Measurements from ENCODE around the gene NPAS2.
A peak's percentile ranks its signal among the peaks of the same experiment; 100 is the strongest.

The NPAS2 gene

GRCh38 chr2:100884145-100884621 is 64.2 kb downstream of the NPAS2 start:
- no peak for DNase-seq (ENCODE audit: low spot score)

GRCh38 chr2:100886085-100886484 is 66.1 kb downstream of the NPAS2 start:
- DNase-seq (ENCODE audit: low spot score): no peak

DNA sequence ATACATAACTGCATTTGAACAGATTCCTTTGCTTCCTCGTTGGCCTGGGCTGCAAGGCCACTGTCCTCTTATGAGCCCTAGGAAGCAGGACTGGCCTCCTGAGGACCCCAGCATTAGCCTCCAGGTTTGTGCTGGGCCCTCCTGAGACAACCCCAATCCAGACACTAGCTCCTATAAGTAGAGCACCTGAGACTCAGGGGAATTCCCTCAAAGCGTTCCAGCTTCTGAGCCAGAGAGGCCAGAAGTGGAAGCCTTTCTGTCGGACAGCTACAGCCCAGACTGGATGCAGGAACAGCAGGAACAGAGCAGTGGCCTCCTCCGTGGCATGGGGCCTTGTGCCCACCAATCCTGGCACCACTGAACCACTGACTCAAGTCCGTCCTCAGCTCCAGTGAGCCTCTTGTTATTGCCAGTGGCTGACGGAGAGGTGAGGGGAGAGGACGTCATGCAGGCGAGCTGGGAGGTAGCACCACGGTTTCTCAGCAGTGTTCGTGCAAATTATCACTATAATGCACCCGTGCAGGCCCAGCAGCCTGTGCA is 67.2 kb downstream of the NPAS2 start:
- DNase-seq (ENCODE audit: low spot score): no peak

DNA sequence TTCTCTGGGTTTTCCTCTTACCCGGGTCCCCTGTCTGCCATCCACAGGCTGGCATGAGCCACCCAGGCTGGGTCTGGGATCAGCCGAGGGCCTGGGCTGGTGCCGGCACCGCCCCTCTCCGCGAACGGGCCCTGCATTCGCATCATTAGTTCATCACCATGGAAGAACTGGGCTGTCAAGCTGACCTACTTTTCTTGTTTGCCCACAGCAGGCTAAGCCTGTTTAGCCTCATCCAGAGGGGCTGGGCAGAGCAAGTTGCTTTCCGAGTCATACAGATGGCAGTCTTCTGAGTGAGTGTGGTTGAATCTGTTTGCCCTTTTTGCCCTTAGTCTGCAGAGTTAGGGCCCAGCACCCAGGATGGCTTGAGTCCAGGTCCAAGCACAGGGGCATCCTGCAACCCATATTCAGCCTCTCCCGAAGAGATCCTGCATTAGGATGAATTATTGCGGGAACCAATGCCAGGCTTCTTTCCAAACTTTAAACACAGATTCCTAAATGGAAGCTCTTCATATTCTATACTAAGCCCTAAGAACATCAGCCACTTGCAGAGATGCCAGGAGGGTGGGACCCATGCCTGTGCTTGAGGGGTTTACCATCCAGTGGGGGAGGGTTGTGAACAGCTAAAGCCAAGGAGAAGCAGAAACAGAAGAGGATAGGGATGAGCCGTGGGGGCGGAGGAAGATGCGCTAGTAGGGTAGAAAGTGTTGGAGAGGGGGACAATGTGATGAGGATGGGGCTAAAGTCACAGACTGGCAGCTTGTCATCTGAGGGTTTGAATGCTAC is 68.0 kb downstream of the NPAS2 start:
- no peak for DNase-seq (ENCODE audit: low spot score)

GRCh38 chr2:100888601-100889000 is 68.7 kb downstream of the NPAS2 start:
- no peak for DNase-seq (ENCODE audit: low spot score)

DNA sequence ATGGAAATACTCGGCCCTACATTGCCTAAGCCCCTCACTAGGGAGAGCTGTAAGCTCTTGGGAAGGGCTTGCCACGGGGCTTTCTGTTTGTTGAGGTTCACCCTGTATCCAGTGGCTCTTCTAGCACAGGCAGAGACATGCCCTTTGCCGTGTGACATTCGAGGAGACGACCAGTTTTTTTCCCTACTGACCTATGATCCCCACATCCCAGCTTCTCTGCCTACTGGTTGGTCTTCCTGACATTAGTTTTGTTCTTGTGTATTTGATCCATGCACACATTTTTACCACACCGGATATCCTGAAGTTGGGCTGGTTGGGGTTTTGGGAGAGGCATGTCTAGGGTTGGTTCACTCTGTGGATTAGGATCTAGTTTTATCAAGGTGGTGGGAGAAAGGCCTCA is 69.3 kb downstream of the NPAS2 start:
- no peak for DNase-seq (ENCODE audit: low spot score)

- DNase-seq (ENCODE audit: low spot score): no peak
Measured at GRCh38 chr2:100891906-100892642, 72.1 kb downstream of the NPAS2 start.

DNA sequence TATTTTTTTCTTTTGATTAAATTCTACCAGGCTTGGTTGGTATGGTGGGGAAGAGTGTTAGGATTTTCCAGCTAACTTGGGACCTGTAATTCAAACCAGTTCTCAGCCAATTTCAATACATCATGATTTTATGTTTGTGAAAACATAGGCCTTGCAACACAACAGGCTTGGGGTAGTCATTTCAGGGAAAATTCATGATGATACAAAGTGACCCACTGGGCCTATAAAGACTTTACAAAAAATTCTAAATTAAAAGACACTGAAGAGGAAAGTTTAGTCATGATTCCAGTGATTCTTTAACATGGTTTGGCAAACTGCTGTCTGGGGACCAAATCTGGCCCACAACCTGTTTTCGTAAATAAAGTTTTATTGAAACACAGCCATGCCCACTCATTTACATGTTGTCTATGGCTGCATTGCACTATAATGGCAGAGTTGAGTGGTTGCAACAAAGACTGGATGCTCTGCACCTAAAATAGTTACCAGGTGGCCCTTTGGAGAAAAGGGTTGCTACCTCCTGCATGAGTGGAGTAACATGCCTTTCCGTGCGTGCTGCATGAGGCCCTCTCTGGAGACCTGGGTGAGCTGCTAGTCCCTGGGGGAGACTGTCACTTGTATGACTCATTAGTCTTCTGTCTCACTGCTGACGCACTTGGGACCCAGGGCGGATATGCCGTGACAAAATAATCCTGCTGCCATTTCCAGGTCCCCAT is 73.6 kb downstream of the NPAS2 start:
- no peak for DNase-seq (ENCODE audit: low spot score)

DNA sequence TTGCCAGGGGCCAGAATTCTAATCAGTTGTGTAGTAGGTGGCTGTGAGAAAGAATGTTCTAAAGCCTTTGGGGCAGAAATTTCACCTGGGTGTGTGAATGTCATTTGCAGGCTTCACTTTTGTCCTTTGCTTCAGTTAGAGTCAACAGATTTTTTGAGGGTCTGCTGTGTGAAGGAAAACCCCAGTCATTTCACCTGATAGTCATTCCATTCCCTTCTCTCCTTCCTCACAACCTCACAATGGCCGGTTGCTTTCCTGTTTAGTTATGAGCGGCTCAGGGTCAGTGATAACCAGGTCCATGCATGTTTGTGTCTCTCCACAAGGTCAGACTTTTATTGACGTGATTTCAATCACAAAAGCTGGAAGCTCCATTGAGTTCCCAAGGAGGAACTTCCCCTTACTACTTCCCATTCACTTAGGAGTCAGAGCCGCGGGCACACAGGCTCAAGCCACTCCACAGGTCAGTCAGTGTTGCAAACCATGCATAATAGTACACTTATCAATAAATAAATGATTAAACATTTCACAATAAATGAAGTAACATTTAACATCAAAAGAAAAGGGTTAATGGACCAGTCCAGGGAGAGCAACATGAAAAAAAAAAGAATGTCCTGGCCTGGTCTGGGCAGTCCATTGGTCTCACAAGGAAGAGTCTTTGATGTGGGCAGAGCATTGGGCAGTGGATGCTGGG is 74.3 kb downstream of the NPAS2 start:
- no peak for DNase-seq (ENCODE audit: low spot score)

DNA sequence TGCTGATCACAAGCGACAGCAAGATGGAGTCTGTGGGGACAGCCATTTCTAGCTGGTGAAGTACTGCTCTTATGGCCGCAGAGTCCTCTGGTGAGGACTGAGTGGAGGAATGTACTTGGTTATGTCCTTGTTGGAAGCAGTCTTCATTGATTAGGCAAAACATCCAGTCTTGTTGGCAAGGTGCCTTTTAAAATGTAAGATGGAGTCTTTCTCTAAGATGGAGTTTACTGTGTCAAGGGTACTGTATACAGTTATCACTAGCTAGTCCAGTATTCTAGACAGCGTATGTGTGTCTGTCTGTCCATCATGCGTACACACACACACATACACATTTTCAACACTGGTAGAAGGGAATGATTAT is 74.8 kb downstream of the NPAS2 start:
- no peak for DNase-seq (ENCODE audit: low spot score)

- peak; percentile 52 for DNase-seq (ENCODE audit: low spot score)
Measured at GRCh38 chr2:100895402-100895801, 75.5 kb downstream of the NPAS2 start.

DNA sequence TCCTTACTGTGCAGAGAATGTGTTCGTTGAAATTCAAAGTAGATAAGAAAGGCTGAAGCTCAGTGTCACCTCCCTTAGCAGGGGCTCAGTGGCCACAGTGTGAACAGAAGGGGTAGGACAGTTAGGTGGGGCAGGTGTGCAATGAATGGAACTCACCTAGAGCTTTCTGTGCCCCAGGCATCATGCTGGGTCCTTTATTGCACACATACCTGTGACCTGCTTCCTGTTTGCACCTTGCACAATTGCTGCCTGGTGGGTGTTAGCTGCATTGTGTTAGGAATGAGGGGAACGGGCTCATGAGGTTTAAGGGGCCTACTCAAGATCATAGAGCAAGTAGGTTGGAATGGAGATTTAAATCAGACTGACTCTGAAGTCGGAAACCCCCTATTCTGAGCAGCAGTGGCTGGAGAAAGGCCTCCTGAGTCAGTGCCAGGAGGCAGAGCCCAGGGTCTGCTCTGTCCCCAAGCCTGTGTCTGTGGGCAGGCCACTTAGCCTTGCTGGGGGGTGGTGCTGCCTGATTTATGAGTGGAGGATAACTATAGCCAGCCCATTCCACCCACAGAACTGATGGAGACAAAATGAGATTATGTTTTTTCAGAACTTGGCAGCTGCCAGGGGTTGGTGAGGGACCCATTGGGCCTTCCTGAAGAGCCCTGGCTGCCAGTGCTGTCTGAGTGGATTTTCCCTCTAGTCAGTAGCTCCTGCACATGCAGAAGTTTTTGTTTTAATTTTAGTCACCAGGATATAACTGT is 76.2 kb downstream of the NPAS2 start:
- DNase-seq (ENCODE audit: low spot score): no peak

DNA sequence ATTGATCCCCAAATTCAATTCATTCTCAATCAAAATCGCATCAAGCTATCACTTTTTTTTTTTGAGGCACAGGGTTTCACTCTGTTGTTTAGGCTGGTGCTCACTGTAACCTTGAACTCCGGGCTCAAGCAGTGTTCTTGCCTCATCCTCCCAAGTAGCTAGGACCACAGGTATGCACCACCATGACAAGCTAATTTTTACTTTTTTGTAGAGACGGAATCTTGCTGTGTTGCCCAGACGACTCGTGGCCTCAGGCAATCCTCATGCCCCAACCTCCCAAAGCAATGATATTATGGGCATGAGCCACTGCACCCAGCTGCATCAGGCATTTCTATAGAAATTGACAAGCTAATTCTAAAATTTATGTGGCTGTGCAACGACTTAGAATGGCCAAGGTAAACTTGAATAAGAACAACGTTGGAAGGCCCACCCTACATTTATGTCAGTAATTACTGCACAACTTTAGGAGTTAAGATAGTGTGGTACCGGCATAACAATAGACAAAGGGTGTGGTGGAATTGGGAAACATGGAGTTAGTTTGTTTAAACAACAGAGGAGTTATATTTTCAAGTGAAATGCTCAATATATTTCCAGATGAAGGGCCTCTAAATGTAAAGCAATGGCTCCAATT is 78.2 kb downstream of the NPAS2 start:
- DNase-seq (ENCODE audit: low spot score): no peak

- no peak for DNase-seq (ENCODE audit: low spot score)
Measured at GRCh38 chr2:100900156-100900795, 80.3 kb downstream of the NPAS2 start.

GRCh38 chr2:100902817-100903405 is 83.0 kb downstream of the NPAS2 start:
- DNase-seq (ENCODE audit: low spot score): no peak

DNA sequence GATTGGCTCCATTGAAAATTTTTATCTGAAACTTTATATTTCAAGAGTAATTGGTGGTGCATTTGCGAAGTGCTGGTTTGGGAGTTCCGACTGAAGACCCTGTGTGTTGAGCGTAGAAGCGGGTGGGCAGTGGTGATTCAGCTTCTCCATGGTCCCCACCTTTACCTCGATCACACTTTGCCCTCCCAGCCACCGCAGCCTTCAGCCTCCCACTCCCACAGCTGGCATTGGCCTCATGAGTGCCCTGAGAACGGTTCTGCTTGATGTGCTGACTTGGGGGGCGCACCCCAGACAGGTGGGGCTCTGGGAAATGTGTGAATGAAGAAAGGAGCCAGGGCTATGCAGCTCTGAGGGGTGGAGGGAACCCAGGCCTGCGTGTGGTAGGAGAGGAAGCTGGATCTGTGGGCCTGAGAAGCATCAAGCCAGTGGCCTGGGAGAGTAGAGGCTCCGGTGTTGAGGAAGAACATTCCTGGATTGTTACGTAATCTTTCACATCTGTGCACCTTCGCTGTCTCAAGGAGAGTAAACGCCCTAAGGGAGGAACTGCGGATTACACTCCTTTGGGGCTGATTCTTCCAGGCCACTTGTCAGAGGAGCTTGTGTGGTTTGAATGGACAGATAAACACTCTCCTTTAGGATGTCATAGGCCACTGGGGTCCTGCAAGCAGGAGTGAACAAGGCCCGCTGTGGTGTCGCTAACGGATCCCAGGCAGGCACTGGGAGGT is 83.8 kb downstream of the NPAS2 start:
- DNase-seq (ENCODE audit: low spot score): no peak

GRCh38 chr2:100905132-100905805 is 85.3 kb downstream of the NPAS2 start:
- DNase-seq (ENCODE audit: low spot score): no peak

DNA sequence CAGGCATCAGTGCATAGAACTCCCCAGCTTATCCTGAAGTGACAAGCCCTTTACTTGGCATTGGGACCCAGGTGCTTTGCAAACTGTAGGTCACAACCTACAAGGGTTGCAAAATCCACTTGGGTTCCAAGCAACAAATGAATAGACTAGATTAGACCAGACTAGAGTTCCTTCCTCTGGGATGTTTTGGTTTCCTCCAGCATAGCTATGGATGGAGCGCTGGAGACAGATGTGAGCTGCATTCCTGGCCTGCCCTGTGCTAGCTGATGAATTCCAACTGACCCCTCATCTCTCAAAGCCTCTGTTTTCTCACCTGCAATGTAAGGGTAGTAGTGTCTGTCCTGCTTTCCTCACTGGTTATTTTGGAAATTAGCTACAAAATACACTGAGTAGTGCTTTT is 86.2 kb downstream of the NPAS2 start:
- no peak for DNase-seq (ENCODE audit: low spot score)

DNA sequence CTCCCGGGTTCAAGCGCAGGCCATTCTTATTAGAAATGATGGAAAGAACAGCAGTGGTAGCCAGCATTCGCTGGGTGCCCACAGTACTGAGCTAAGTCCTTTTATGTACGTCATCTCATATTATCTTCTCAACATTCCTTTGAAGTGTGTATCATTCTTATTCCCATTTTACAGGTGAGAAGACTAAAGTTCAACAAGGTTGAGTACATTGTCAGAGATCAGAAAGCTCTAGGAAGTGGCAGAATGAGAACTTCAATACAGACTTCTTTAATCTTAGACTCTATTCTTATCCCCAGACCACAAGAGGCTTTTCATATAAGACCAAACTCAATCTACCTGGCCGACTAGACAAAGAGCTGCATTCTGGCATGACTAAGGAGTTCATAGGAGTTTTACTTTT is 86.7 kb downstream of the NPAS2 start:
- DNase-seq (ENCODE audit: low spot score): no peak

All from putamen (tissue), 1 donor.